Parathyroid adenoma (tissue), 2 donors: ENCODE measurements around the gene FAM50A.
"Not testable (repeated sequence)": the region's sequence is repeated elsewhere in the genome, so short reads cannot be mapped to it uniquely, and the experiment has no call there.

ENCODE experiments used
- H2AFZ ChIP-seq: fragments of 300-600 bp; sonication (generic); one replicate; pipeline ENCODE4 v1.7.0; 2017; ENCODE audit warnings: antibody characterized with exemption, mild to moderate bottlenecking
- H3K27ac ChIP-seq: fragments of 300-600 bp; sonication (generic); one replicate; pipeline ENCODE4 v1.7.0; 2017
- H3K27me3 ChIP-seq: fragments of 300-600 bp; sonication (generic); one replicate; pipeline ENCODE4 v1.7.0; 2017; ENCODE audit warnings: low read length; ENCODE audit not compliant: control insufficient read depth, insufficient read depth
- H3K36me3 ChIP-seq: fragments of 300-600 bp; sonication (generic); one replicate; pipeline ENCODE4 v1.7.0; 2017; ENCODE audit warnings: low read length; ENCODE audit not compliant: control insufficient read depth, insufficient read depth
- H3K4me1 ChIP-seq: fragments of 300-600 bp; sonication (generic); one replicate; pipeline ENCODE4 v1.7.0; 2017; ENCODE audit warnings: control low read depth
- H3K4me2 ChIP-seq: fragments of 300-600 bp; sonication (generic); one replicate; pipeline ENCODE4 v1.7.0; 2017; ENCODE audit warnings: low read length
- H3K4me3 ChIP-seq: fragments of 300-600 bp; sonication (generic); one replicate; pipeline ENCODE4 v1.7.0; 2017; ENCODE audit warnings: low read depth, low read length
- H3K79me2 ChIP-seq: fragments of 300-600 bp; sonication (generic); one replicate; pipeline ENCODE4 v1.7.0; 2017; ENCODE audit warnings: control low read depth
- H3K9ac ChIP-seq: fragments of 300-600 bp; sonication (generic); one replicate; pipeline ENCODE4 v1.7.0; 2017; ENCODE audit warnings: mild to moderate bottlenecking
- H3K9me3 ChIP-seq: fragments of 300-600 bp; sonication (generic); one replicate; pipeline ENCODE4 v1.7.0; 2017; ENCODE audit warnings: low read length; ENCODE audit not compliant: control insufficient read depth
- CTCF ChIP-seq: fragments of 300-600 bp; sonication (generic); IDR thresholded peaks from one replicate; pipeline ENCODE4 v1.7.0; 2017; ENCODE audit warnings: antibody characterized with exemption, mild to moderate bottlenecking
- donor health status: primary hyperparathyroidism.

Gene FAM50A, protein sequence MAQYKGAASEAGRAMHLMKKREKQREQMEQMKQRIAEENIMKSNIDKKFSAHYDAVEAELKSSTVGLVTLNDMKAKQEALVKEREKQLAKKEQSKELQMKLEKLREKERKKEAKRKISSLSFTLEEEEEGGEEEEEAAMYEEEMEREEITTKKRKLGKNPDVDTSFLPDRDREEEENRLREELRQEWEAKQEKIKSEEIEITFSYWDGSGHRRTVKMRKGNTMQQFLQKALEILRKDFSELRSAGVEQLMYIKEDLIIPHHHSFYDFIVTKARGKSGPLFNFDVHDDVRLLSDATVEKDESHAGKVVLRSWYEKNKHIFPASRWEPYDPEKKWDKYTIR

DNA sequence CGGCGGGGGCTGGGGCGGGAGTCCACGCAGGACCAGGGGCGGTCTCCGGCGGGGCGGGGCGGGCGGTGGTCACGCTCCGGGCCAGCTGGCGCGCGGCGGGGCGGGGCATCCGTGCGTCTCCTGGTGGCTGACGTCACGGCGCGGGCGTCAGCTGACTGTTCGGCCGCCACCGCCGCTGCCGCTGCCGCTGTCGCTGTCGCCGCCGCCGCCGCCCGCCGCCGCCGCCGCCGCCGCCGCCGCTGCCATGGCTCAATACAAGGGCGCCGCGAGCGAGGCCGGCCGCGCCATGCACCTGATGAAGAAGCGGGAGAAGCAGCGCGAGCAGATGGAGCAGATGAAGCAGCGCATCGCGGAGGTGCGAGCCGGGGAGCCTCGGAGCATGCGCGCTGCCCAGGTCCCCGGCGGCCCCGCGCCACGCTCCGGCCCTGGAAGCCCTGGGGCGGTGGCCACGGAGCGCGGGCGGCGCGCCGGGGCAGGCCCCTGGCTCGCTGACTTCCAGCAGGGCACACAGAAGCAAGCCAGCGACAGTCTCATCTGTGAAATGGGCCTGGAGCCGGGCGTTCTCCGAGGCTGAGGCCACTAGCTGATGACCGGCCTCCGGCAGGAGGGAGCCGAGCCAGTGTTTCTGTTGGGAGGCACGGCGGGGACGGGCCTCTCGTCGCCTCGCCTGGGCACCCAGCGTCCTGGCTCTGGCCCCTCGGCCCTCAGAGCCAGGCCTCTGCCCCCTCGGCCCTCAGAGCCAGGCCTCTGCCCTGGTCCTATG is at the start of gene FAM50A:
Gene FAM50A (plus strand): TSS at position 150 of the 763 bp plus-strand sequence. CDS start 95 bp downstream, at position 245.
- H2AFZ ChIP-seq, result peak within 1 kb of the TSS; percentile 46
- TF ChIP-seq CTCF, result no peak
- no peak within 1 kb of the TSS for H3K9ac ChIP-seq
- peak within 1 kb of the TSS; percentile 52 for H3K27ac ChIP-seq
- H3K27me3 ChIP-seq, result no peaks in the 10 kb centered on the region
- peaks cover 3% of the 10 kb centered on the region for H3K4me1 ChIP-seq
- no peaks in the 10 kb centered on the region for H3K36me3 ChIP-seq
- H3K9me3 ChIP-seq, result no peaks in the 10 kb centered on the region
- H3K4me3 ChIP-seq, result peak within 1 kb of the TSS; percentile 53
- no peaks in the 10 kb centered on the region for H3K79me2 ChIP-seq
- peak within 1 kb of the TSS; percentile 86 for H3K4me2 ChIP-seq

- H3K9me3 ChIP-seq, H2AFZ ChIP-seq, H3K4me3 ChIP-seq, H3K4me1 ChIP-seq, H3K79me2 ChIP-seq, H3K27me3 ChIP-seq, H3K4me2 ChIP-seq, H3K27ac ChIP-seq, H3K36me3 ChIP-seq, H3K9ac ChIP-seq: not testable (repeated sequence)
These were observed 47.6 kb upstream of the FAM50A start for GRCh38 chrX:154396363-154396762.

- Histone ChIP-seq H3K27me3 (no peaks in the 10 kb centered on the region), H3K9me3 (no peaks in the 10 kb centered on the region), H3K9ac (no peak overlapping the region), H3K27ac (peak overlapping the region; percentile 100), H3K4me2 (peak overlapping the region; percentile 83), H2AFZ (peak overlapping the region; percentile 84), H3K36me3 (no peaks in the 10 kb centered on the region), H3K4me1 (no peaks in the 10 kb centered on the region), H3K79me2 (no peaks in the 10 kb centered on the region), H3K4me3 (peak overlapping the region; percentile 97)
- no peak for TF ChIP-seq CTCF
These were observed 46.7 kb upstream of the FAM50A start for GRCh38 chrX:154396973-154397887.

DNA sequence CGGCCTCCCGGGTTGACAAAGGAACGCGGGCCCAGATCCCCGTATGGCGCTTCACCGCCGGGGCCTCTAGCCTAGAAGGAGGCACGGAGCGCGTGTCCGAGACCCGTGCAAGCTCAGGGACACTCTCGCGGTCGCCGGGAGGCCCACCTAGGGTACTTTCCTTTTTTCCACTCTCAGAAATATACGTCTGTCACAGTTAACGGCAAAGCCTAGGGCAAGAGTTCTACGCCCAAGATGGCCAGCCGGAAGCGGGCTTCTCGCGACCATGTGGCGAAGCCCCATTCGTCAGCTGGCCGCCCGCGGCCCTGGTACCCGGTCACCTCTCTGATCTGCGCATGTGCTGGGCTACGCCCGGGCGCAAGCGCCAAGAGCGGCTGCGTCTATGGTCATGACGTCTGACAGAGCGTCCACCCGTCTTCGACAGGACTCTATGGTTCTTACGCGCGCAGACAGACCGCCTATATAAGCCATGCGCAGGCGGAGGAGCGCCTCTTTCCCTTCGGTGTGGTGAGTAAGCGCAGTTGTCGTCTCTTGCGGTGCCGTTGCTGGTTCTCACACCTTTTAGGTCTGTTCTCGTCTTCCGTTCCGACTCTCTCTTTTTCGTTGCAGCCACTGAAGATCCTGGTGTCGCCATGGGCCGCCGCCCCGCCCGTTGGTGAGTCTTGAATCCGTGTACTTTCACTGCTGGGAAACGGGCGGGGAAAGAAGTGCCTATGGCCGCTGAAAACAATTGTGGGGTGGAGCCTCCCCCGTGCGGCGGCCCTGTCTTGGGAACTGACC is 45.9 kb upstream of the FAM50A start, which contains the start of gene RPL10:
Gene RPL10 (plus strand): TSS at position 490 of the 780 bp plus-strand sequence. CDS start 143 bp downstream, at position 633.
- Histone ChIP-seq H3K4me2 (peak within 1 kb of the TSS; percentile 83), H3K27ac (peak within 1 kb of the TSS; percentile 100), H3K36me3 (no peaks in the 10 kb centered on the region), H3K4me1 (no peaks in the 10 kb centered on the region), H2AFZ (peak within 1 kb of the TSS; percentile 84), H3K27me3 (no peaks in the 10 kb centered on the region), H3K9me3 (no peaks in the 10 kb centered on the region), H3K4me3 (peak within 1 kb of the TSS; percentile 97), H3K9ac (peak within 1 kb of the TSS; percentile 95), H3K79me2 (no peaks in the 10 kb centered on the region)
- TF ChIP-seq CTCF, result no peak
